DOHH2 (cell line): ENCODE data around the gene CANT1.

Source experiments
- H3F3A ChIP-seq: fragments of 200-600 bp; sonication (generic), shearing (Covaris generic); 2 replicates; pipeline ENCODE4 v1.6.0; 2016; ENCODE audit warnings: antibody characterized with exemption, mild to moderate bottlenecking; ENCODE audit not compliant: control insufficient read depth, insufficient read depth
- H3K27ac ChIP-seq: fragments of 200-600 bp; sonication (generic); 2 replicates; pipeline ENCODE4 v1.5.1; 2014; ENCODE audit warnings: low read depth, mild to moderate bottlenecking, low read length, moderate library complexity
- H3K27me3 ChIP-seq: fragments of 200-600 bp; sonication (generic); 2 replicates; pipeline ENCODE4 v1.6.1; 2014; ENCODE audit warnings: mild to moderate bottlenecking, low read length, mixed read lengths; ENCODE audit not compliant: control insufficient read depth
- H3K36me3 ChIP-seq: fragments of 200-600 bp; sonication (generic); 2 replicates; pipeline ENCODE4 v1.6.1; 2014; ENCODE audit warnings: mild to moderate bottlenecking, low read length, moderate library complexity, mixed read lengths; ENCODE audit not compliant: control insufficient read depth
- H3K4me1 ChIP-seq: fragments of 200-600 bp; sonication (generic); 2 replicates; pipeline ENCODE4 v1.6.1; 2014; ENCODE audit warnings: mild to moderate bottlenecking, low read length, mixed read lengths; ENCODE audit not compliant: control insufficient read depth
- H3K4me2 ChIP-seq: fragments of 200-600 bp; sonication (generic); 2 replicates; pipeline ENCODE4 v1.6.0; 2014; ENCODE audit warnings: mild to moderate bottlenecking, low read length, moderate library complexity
- H3K4me3 ChIP-seq: fragments of 200-600 bp; sonication (generic); 2 replicates; pipeline ENCODE4 v1.5.1; 2014; ENCODE audit warnings: mild to moderate bottlenecking, low read length, mixed read lengths
- H3K79me2 ChIP-seq: fragments of 200-600 bp; sonication (generic); 2 replicates; pipeline ENCODE4 v1.6.1; 2014; ENCODE audit warnings: mild to moderate bottlenecking, low read length, mixed read lengths; ENCODE audit not compliant: control insufficient read depth
- H3K9me2 ChIP-seq: fragments of 200-600 bp; sonication (generic); replicated peaks from 2 replicates; pipeline ENCODE4 v1.6.1; 2014; ENCODE audit warnings: mild to moderate bottlenecking, low read length, mixed read lengths; ENCODE audit not compliant: control insufficient read depth
- H3K9me3 ChIP-seq: fragments of 200-600 bp; sonication (generic); 2 replicates; pipeline ENCODE4 v1.6.1; 2014; ENCODE audit warnings: antibody characterized with exemption, low read length, mixed read lengths; ENCODE audit not compliant: control insufficient read depth, insufficient read depth
- H4K20me1 ChIP-seq: fragments of 200-600 bp; sonication (generic); 2 replicates; pipeline ENCODE4 v1.6.0; 2014; ENCODE audit warnings: low read depth, mild to moderate bottlenecking, antibody characterized with exemption, low read length, moderate library complexity; ENCODE audit not compliant: control insufficient read depth, insufficient read depth
- EZH2phosphoT487 ChIP-seq: fragments of 200-600 bp; sonication (generic); IDR thresholded peaks from 2 replicates; pipeline ENCODE4 v1.6.1; 2017; ENCODE audit warnings: borderline replicate concordance, mild to moderate bottlenecking, antibody characterized with exemption, low read length, moderate library complexity, mixed read lengths
- TF ChIP-seq, protein P1 (sequence below): fragments of 200-600 bp; sonication (generic); IDR thresholded peaks from one replicate; pipeline ENCODE4 v1.5.1; 2014; ENCODE audit warnings: antibody characterized with exemption, mild to moderate bottlenecking, low read depth, low read length; ENCODE audit not compliant: poor library complexity, severe bottlenecking

CANT1 gene

GRCh38 chr17:79002796-79003593, 6.6 kb downstream of the CANT1 start:
- H3K27me3 ChIP-seq: no peaks in the 10 kb centered on the region
- H3K4me2 ChIP-seq: no peak overlapping the region
- peaks cover 13% of the 10 kb centered on the region for H3K36me3 ChIP-seq
- H3K9me2 ChIP-seq: no peaks in the 10 kb centered on the region
- peaks cover 3% of the 10 kb centered on the region; the same call in 1 of the 2 replicates for H3K4me1 ChIP-seq
- no peaks in the 10 kb centered on the region for H3K9me3 ChIP-seq
- H3K4me3 ChIP-seq: no peak overlapping the region
- no peaks in the 10 kb centered on the region for H3F3A ChIP-seq
- H3K79me2 ChIP-seq: peaks cover 69% of the 10 kb centered on the region
- no peak for TF ChIP-seq EZH2phosphoT487
- TF ChIP-seq, protein P1, sequence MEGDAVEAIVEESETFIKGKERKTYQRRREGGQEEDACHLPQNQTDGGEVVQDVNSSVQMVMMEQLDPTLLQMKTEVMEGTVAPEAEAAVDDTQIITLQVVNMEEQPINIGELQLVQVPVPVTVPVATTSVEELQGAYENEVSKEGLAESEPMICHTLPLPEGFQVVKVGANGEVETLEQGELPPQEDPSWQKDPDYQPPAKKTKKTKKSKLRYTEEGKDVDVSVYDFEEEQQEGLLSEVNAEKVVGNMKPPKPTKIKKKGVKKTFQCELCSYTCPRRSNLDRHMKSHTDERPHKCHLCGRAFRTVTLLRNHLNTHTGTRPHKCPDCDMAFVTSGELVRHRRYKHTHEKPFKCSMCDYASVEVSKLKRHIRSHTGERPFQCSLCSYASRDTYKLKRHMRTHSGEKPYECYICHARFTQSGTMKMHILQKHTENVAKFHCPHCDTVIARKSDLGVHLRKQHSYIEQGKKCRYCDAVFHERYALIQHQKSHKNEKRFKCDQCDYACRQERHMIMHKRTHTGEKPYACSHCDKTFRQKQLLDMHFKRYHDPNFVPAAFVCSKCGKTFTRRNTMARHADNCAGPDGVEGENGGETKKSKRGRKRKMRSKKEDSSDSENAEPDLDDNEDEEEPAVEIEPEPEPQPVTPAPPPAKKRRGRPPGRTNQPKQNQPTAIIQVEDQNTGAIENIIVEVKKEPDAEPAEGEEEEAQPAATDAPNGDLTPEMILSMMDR: no peak
- H3K27ac ChIP-seq: no peak overlapping the region
- no peaks in the 10 kb centered on the region; the same call in 1 of the 2 replicates for H4K20me1 ChIP-seq

- H3K27me3 ChIP-seq: no peaks in the 10 kb centered on the region
- H3K4me2 ChIP-seq: no peak overlapping the region
- peaks cover 13% of the 10 kb centered on the region for H3K36me3 ChIP-seq
- no peaks in the 10 kb centered on the region for H3F3A ChIP-seq
- peaks cover 62% of the 10 kb centered on the region for H3K79me2 ChIP-seq
- no peak for TF ChIP-seq EZH2phosphoT487
- TF ChIP-seq, protein P1: no peak
- H3K9me3 ChIP-seq: no peaks in the 10 kb centered on the region
- H3K4me3 ChIP-seq: no peak overlapping the region
- H3K4me1 ChIP-seq: no peaks in the 10 kb centered on the region
- H3K9me2 ChIP-seq: no peaks in the 10 kb centered on the region
- no peak overlapping the region for H3K27ac ChIP-seq
- H4K20me1 ChIP-seq: no peaks in the 10 kb centered on the region
Measured at GRCh38 chr17:79002291-79002690, 7.3 kb downstream of the CANT1 start.

DNA sequence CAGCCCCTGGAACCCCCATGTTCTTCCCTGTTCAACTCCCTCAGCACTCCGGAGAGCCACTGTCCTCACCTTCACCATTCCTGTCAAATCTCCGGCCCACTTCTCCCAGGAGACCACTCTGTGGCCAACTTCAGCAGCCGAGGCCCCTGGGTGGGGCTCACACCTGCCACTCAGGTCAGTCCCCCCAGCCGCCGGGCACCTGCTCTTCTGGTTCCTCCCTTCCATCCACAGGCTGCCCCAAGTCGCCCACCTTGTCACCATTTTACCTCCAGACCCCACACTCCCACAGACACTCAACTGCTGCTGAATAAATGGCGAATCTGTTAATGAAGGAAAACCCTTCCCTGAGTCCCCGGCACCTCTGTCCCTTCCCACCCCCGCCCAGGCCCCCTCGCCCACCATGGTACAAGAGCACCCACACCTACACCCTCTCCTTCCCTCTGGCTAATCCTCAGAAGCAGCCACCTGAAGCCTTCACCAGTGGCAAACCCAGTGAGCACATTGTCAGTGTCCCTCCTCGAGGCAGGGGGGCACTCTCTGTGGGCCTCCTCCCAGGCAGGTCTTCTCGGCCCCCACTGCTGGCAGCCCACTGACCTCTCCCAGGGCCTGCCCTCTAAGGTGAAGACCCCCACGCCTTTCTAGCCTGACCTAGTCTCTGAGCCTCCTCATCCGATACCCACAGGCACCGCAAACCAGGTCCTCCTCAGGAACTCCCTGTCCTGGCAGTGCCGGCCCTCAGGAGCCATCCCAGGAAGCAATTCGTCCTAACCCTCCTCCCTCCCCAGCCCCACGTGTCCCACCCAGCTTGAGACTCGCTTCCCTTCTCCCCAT, 8.2 kb downstream of the CANT1 start:
- no peaks in the 10 kb centered on the region for H3K27me3 ChIP-seq
- no peaks in the 10 kb centered on the region for H4K20me1 ChIP-seq
- H3K9me2 ChIP-seq: no peaks in the 10 kb centered on the region
- no peak overlapping the region for H3K27ac ChIP-seq
- no peak overlapping the region for H3K4me2 ChIP-seq
- no peaks in the 10 kb centered on the region for H3F3A ChIP-seq
- H3K4me3 ChIP-seq: no peak overlapping the region
- H3K4me1 ChIP-seq: no peaks in the 10 kb centered on the region
- peaks cover 20% of the 10 kb centered on the region for H3K36me3 ChIP-seq
- no peaks in the 10 kb centered on the region for H3K9me3 ChIP-seq
- peaks cover 53% of the 10 kb centered on the region for H3K79me2 ChIP-seq
- TF ChIP-seq EZH2phosphoT487: no peak
- TF ChIP-seq, protein P1: no peak
